ENCODE measurements around the gene PRKD2. TPM values are rescaled to one million over a fixed set of nuclear protein-coding genes. Genes with fewer than 3 reads are reported as not detected.

PRKD2 gene
- total and polyA plus RNA-seq, 2 of the 8 experiments (the other 6 are each of a cell fraction or from before 2014, with no cell fraction given): 24.4 to 63.8 TPM

DNA sequence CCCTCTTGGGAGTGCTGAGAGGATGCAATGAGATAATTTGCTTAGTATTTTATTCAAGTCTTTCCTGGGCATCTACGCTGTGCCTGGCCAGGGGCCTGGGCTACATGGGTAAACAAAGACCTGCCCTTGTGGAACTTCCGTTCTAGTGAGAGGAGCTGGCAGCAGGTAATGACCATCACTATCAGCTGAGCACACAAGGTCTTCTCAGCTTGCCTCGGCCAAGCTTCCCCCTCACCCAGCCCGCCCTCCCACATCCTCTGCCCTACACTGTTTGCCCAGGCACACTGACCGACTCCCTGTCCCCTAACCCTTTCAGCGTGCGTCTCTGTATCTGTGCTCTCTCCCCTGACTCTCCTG, 20.4 kb upstream of the PRKD2 start:
- POLR2A ChIA-PET (ENCODE audit: partially characterized antibody): interaction anchor here (0.8 to 1.7 kb wide), 6 partner anchors 9 to 44 kb away, joined by 3 to 6 read pairs (median 4); no protein-coding TSS in a partner anchor
- H4K5ac ChIP-seq (ENCODE audit: insufficient read length, low read depth, low read length): no peak overlapping the region
- H3K14ac ChIP-seq (ENCODE audit: insufficient read length): no peak overlapping the region
- H2BK5ac ChIP-seq (ENCODE audit: low read depth, low read length): no peak overlapping the region
- H3K36me3 ChIP-seq (ENCODE audit: control insufficient read depth in 2 of 4, insufficient read depth in 4 of 4, low read length in 3 of 4): peaks cover 18 to 44% (median 35%) of the 10 kb centered on the region in 4 experiments
- no peak overlapping the region for H4K8ac ChIP-seq (ENCODE audit: extremely low read depth, insufficient read depth, low read length)
- no peaks in the 10 kb centered on the region for H3K23me2 ChIP-seq (ENCODE audit: low read depth, low read length)
- no peak overlapping the region for H3K23ac ChIP-seq (ENCODE audit: insufficient read length)
- DNase-seq (ENCODE audit: low read depth in 1 of 2, low spot score in 2 of 2) (no peak), FAIRE-seq (no peak)
- H4K91ac ChIP-seq (replicated peaks; ENCODE audit: insufficient read length, low read length): no peak overlapping the region
- peaks cover 15% of the 10 kb centered on the region; the same call in 1 of the 2 replicates for H3K79me1 ChIP-seq (ENCODE audit: low read depth, low read length)
- no peak overlapping the region for H3K4me3 ChIP-seq (ENCODE audit: extremely low read depth in 1 of 4, insufficient read depth in 2 of 4, low read depth in 3 of 4, low read length in 4 of 4)
- peaks cover 0 to 11% (median 3%) of the 10 kb centered on the region in 4 experiments; a peak in 3 of 7 replicates for H3K4me1 ChIP-seq (replicated peaks in 1 of 4; ENCODE audit: control insufficient read depth in 3 of 4, insufficient read depth in 4 of 4, low read length in 3 of 4)
- no peak overlapping the region for H3K56ac ChIP-seq (replicated peaks; ENCODE audit: insufficient read length, low read depth, low read length)
- no peaks in the 10 kb centered on the region for H3K27me3 ChIP-seq (replicated peaks in 1 of 4; ENCODE audit: control insufficient read depth in 3 of 4, extremely low read depth in 1 of 4, insufficient read depth in 3 of 4, low read length in 3 of 4)
- no peak overlapping the region for H3K4ac ChIP-seq (replicated peaks; ENCODE audit: insufficient read length, low read depth, low read length)
- no peak overlapping the region; a peak in 1 of 7 replicates for H3K9ac ChIP-seq (replicated peaks in 1 of 4; ENCODE audit: extremely low read depth in 1 of 4, low read depth in 3 of 4, low read length in 3 of 4)
- no peak overlapping the region for H2AK5ac ChIP-seq (ENCODE audit: low read depth, low read length)
- H2BK20ac ChIP-seq (ENCODE audit: low read length): no peak overlapping the region
- CTCF ChIA-PET (ENCODE audit: partially characterized antibody): interaction anchor here (0.6 to 3.7 kb wide), 10 partner anchors 9 to 254 kb away, joined by 3 to 16 read pairs (median 4); no protein-coding TSS in a partner anchor
- peaks cover 17 to 69% of the 10 kb centered on the region in 2 experiments for H3K79me2 ChIP-seq (ENCODE audit: control insufficient read depth in 1 of 2, insufficient read depth in 2 of 2, low read length in 2 of 2)
- H2AFZ ChIP-seq (ENCODE audit: low read length): no peak overlapping the region
- WGBS, 2 experiments (ENCODE audit: extremely low coverage in 1 of 2, insufficient coverage in 1 of 2, insufficient read length in 1 of 2, insufficient replicate concordance in 2 of 2, low coverage in 1 of 2, low lambda C conversion rate in 2 of 2, missing lambda C conversion rate in 1 of 2): 91% methylated on average over 5 of the region's 7 CpGs; no CpG with 5 or more reads in 1 of the 2 experiments
- H3K18ac ChIP-seq (ENCODE audit: extremely low read depth, low read length): no peak overlapping the region
- H3K4me2 ChIP-seq (ENCODE audit: insufficient read depth in 1 of 2, low read depth in 2 of 2, low read length in 2 of 2): no peak overlapping the region
- no peak overlapping the region for H2BK120ac ChIP-seq (replicated peaks; ENCODE audit: low read depth, low read length)
- no peak overlapping the region for H2BK12ac ChIP-seq (ENCODE audit: low read depth, low read length)
- no peak overlapping the region for H2BK15ac ChIP-seq (ENCODE audit: low read length)
- no peaks in the 10 kb centered on the region for H3K9me3 ChIP-seq (ENCODE audit: insufficient read depth in 2 of 2, low read depth in 1 of 2, low read length in 1 of 2)
- peaks cover 46 to 48% of the 10 kb centered on the region in 2 experiments for H4K20me1 ChIP-seq (replicated peaks in 1 of 2; ENCODE audit: control insufficient read depth in 1 of 2, insufficient read depth in 2 of 2, low read length in 2 of 2)
- no peak overlapping the region for H3K27ac ChIP-seq (ENCODE audit: low read depth, low read length)
- no peak for TF ChIP-seq CBX8 (IDR thresholded peaks at IDR 0.05; ENCODE audit: borderline replicate concordance, low read depth, low read length)
- no peak for TF ChIP-seq SIRT6 (IDR thresholded peaks at IDR 0.05; ENCODE audit: low read length)
- no peak for TF ChIP-seq SP2 (IDR thresholded peaks at IDR 0.05; ENCODE audit: low read length)
- TF ChIP-seq NANOG (IDR thresholded peaks at IDR 0.05; ENCODE audit: insufficient read depth, low read depth, low read length, poor library complexity, severe bottlenecking): no peak
- no peak for TF ChIP-seq TEAD4 (IDR thresholded peaks at IDR 0.05; ENCODE audit: low read depth, low read length)
- TF ChIP-seq ATF2 (IDR thresholded peaks at IDR 0.05; ENCODE audit: low read length): no peak
- no peak for TF ChIP-seq USF2 (IDR thresholded peaks at IDR 0.05; ENCODE audit: low read length)
- TF ChIP-seq RNF2 (IDR thresholded peaks at IDR 0.05; ENCODE audit: borderline replicate concordance, low read depth, low read length, missing control alignments, poor library complexity, severe bottlenecking): no peak
- TF ChIP-seq EGR1 (IDR thresholded peaks at IDR 0.05; ENCODE audit: borderline replicate concordance, low read depth, low read length): no peak
- TF ChIP-seq JUN (IDR thresholded peaks at IDR 0.05; ENCODE audit: low read depth, low read length): no peak

All from H1 (cell line).